ENCODE results near the gene CDK4. TPM values are rescaled to one million over a fixed set of nuclear protein-coding genes. Genes with fewer than 3 reads are reported as not detected.

Gene CDK4
- polyA plus RNA-seq, 6 donors from 2014 or later, result 63.2 to 99.0 (median 67.8) TPM

GRCh38 chr12:57767876-57768275 is 15.8 kb upstream of the CDK4 start:
- DNase-seq (no peak), ATAC-seq (ENCODE audit: low read depth in 2 of 2) (no peak)
- peaks cover 0 to 5% of the 10 kb centered on the region in 2 donors for H3K36me3 Mint-ChIP-seq
- H3K4me1 Mint-ChIP-seq, result peaks cover 45 to 53% (median 49%) of the 10 kb centered on the region in 3 donors
- no peak overlapping the region for H3K27ac Mint-ChIP-seq
- H3K4me3 Mint-ChIP-seq, result peak overlapping the region in 2 of 8 donors; percentile 53 to 94
- peaks cover 14 to 40% (median 30%) of the 10 kb centered on the region in 3 donors for H3K27me3 Mint-ChIP-seq
- H3K9me3 Mint-ChIP-seq, result no peaks in the 10 kb centered on the region

- no peak for ATAC-seq (ENCODE audit: low read depth in 2 of 2)
- DNase-seq, result no peak
- H3K4me1 Mint-ChIP-seq, result peaks cover 44 to 52% (median 46%) of the 10 kb centered on the region in 3 donors
- peaks cover 0 to 5% of the 10 kb centered on the region in 2 donors for H3K36me3 Mint-ChIP-seq
- no peak overlapping the region for H3K27ac Mint-ChIP-seq
- H3K27me3 Mint-ChIP-seq, result peaks cover 14 to 40% (median 30%) of the 10 kb centered on the region in 3 donors
- H3K4me3 Mint-ChIP-seq, result peak overlapping the region in 6 of 8 donors; percentile 35 to 93 (median 84)
- no peaks in the 10 kb centered on the region for H3K9me3 Mint-ChIP-seq
These were observed 15.2 kb upstream of the CDK4 start for GRCh38 chr12:57767305-57767698.

- Mint-ChIP-seq H3K4me3 (peak within 1 kb of the TSS; percentile 81 to 94 (median 90)), H3K36me3 (peaks cover 0 to 5% of the 10 kb centered on the region in 2 donors), H3K27ac (peak within 1 kb of the TSS in 2 of 6 donors; percentile 26 to 57), H3K4me1 (peaks cover 40 to 48% (median 41%) of the 10 kb centered on the region in 3 donors), H3K27me3 (peaks cover 14 to 40% (median 30%) of the 10 kb centered on the region in 3 donors), H3K9me3 (no peaks in the 10 kb centered on the region)
- DNase-seq (no peak), ATAC-seq (ENCODE audit: low read depth in 2 of 2) (peak in 1 of 2 donors; percentile 6)
These were observed 14.6 kb upstream of the CDK4 start, which contains the start of gene CYP27B1 for GRCh38 chr12:57766464-57767304. Gene CYP27B1, minus strand, starts transcription at chr12:57767078. Its CDS starts 37 bp downstream, at chr12:57767041.

GRCh38 chr12:57765698-57766463 is 13.8 kb upstream of the CDK4 start:
- H3K36me3 Mint-ChIP-seq, result peaks cover 0 to 5% of the 10 kb centered on the region in 2 donors
- ATAC-seq (ENCODE audit: low read depth in 2 of 2), result peak; percentile 9 to 18
- H3K27ac Mint-ChIP-seq, result peak overlapping the region in 4 of 6 donors; percentile 57 to 84 (median 68)
- H3K4me1 Mint-ChIP-seq, result peaks cover 39 to 43% (median 41%) of the 10 kb centered on the region in 3 donors
- no peaks in the 10 kb centered on the region for H3K9me3 Mint-ChIP-seq
- H3K4me3 Mint-ChIP-seq, result peak overlapping the region; percentile 81 to 94 (median 90)
- H3K27me3 Mint-ChIP-seq, result peaks cover 14 to 40% (median 30%) of the 10 kb centered on the region in 3 donors
- no peak for DNase-seq

- H3K9me3 Mint-ChIP-seq, result no peaks in the 10 kb centered on the region
- ATAC-seq (ENCODE audit: low read depth in 2 of 2), result peak; percentile 76 to 78
- H3K27ac Mint-ChIP-seq, result peak overlapping the region in 4 of 6 donors; percentile 34 to 84 (median 68)
- peaks cover 14 to 40% (median 30%) of the 10 kb centered on the region in 3 donors for H3K27me3 Mint-ChIP-seq
- peaks cover 0 to 5% of the 10 kb centered on the region in 2 donors for H3K36me3 Mint-ChIP-seq
- H3K4me1 Mint-ChIP-seq, result peaks cover 39 to 48% (median 47%) of the 10 kb centered on the region in 3 donors
- peak overlapping the region; percentile 81 to 94 (median 90) for H3K4me3 Mint-ChIP-seq
- DNase-seq, result no peak
These were observed 13.0 kb upstream of the CDK4 start for GRCh38 chr12:57765003-57765697.

- Mint-ChIP-seq H3K4me1 (peaks cover 41 to 52% (median 49%) of the 10 kb centered on the region in 3 donors), H3K27me3 (peaks cover 14 to 40% (median 30%) of the 10 kb centered on the region in 3 donors), H3K9me3 (no peaks in the 10 kb centered on the region), H3K4me3 (peak overlapping the region in 7 of 8 donors; percentile 81 to 93 (median 90)), H3K27ac (peak overlapping the region in 3 of 6 donors; percentile 34 to 79 (median 71)), H3K36me3 (peaks cover 0 to 4% of the 10 kb centered on the region in 2 donors)
- ATAC-seq (ENCODE audit: low read depth in 2 of 2) (peak; percentile 21 to 24), DNase-seq (no peak)
These were observed 12.5 kb upstream of the CDK4 start for GRCh38 chr12:57764662-57765002.

GRCh38 chr12:57763881-57764661 is 12.0 kb upstream of the CDK4 start:
- H3K27me3 Mint-ChIP-seq, result peaks cover 14 to 40% (median 30%) of the 10 kb centered on the region in 3 donors
- DNase-seq, result no peak
- H3K4me1 Mint-ChIP-seq, result peaks cover 46 to 57% (median 54%) of the 10 kb centered on the region in 3 donors
- H3K36me3 Mint-ChIP-seq, result peaks cover 0 to 8% of the 10 kb centered on the region in 2 donors
- no peaks in the 10 kb centered on the region for H3K9me3 Mint-ChIP-seq
- ATAC-seq (ENCODE audit: low read depth in 2 of 2), result no peak
- H3K4me3 Mint-ChIP-seq, result peak overlapping the region; percentile 9 to 93 (median 90)
- H3K27ac Mint-ChIP-seq, result peak overlapping the region in 1 of 6 donors; percentile 37

GRCh38 chr12:57762463-57762862 is 10.4 kb upstream of the CDK4 start:
- Mint-ChIP-seq H3K4me3 (peak overlapping the region in 1 of 8 donors; percentile 81), H3K27ac (no peak overlapping the region), H3K27me3 (peaks cover 11 to 30% (median 29%) of the 10 kb centered on the region in 3 donors), H3K9me3 (no peaks in the 10 kb centered on the region), H3K36me3 (peaks cover 7 to 8% of the 10 kb centered on the region in 2 donors), H3K4me1 (peaks cover 52 to 66% (median 65%) of the 10 kb centered on the region in 3 donors)
- DNase-seq (no peak), ATAC-seq (ENCODE audit: low read depth in 2 of 2) (no peak)

GRCh38 chr12:57761391-57761998 is 9.4 kb upstream of the CDK4 start:
- peaks cover 4 to 25% (median 19%) of the 10 kb centered on the region in 3 donors for H3K27me3 Mint-ChIP-seq
- no peaks in the 10 kb centered on the region for H3K9me3 Mint-ChIP-seq
- peaks cover 56 to 69% (median 68%) of the 10 kb centered on the region in 3 donors for H3K4me1 Mint-ChIP-seq
- ATAC-seq (ENCODE audit: low read depth in 2 of 2), result no peak
- H3K4me3 Mint-ChIP-seq, result peak overlapping the region in 1 of 8 donors; percentile 6
- peak overlapping the region in 1 of 6 donors; percentile 53 for H3K27ac Mint-ChIP-seq
- peaks cover 7 to 8% of the 10 kb centered on the region in 2 donors for H3K36me3 Mint-ChIP-seq
- no peak for DNase-seq

- Mint-ChIP-seq H3K36me3 (peaks cover 7 to 8% of the 10 kb centered on the region in 2 donors), H3K9me3 (no peaks in the 10 kb centered on the region), H3K4me1 (peaks cover 54 to 67% (median 65%) of the 10 kb centered on the region in 3 donors), H3K27ac (peak overlapping the region in 1 of 6 donors; percentile 26), H3K27me3 (peaks cover 0 to 15% (median 13%) of the 10 kb centered on the region in 3 donors), H3K4me3 (peak overlapping the region in 1 of 8 donors; percentile 74)
- ATAC-seq (ENCODE audit: low read depth in 2 of 2), result no peak
- DNase-seq, result no peak
These were observed 8.4 kb upstream of the CDK4 start for GRCh38 chr12:57760347-57760982.

- DNase-seq, result no peak
- Mint-ChIP-seq H3K4me1 (peaks cover 50 to 62% (median 59%) of the 10 kb centered on the region in 3 donors), H3K36me3 (peaks cover 7 to 8% of the 10 kb centered on the region in 2 donors), H3K4me3 (peak overlapping the region in 3 of 8 donors; percentile 16 to 74 (median 45)), H3K27me3 (peaks cover 0 to 6% (median 5%) of the 10 kb centered on the region in 3 donors), H3K27ac (peak overlapping the region in 4 of 6 donors; percentile 49 to 76 (median 70)), H3K9me3 (no peaks in the 10 kb centered on the region)
- ATAC-seq (ENCODE audit: low read depth in 2 of 2), result peak in 1 of 2 donors; percentile 11
These were observed 7.4 kb upstream of the CDK4 start for GRCh38 chr12:57759360-57759980.

Data from naive B cell (primary cell).